ENCODE data around the gene POLR2E. TPM values are rescaled to one million over a fixed set of nuclear protein-coding genes. Genes with fewer than 3 reads are reported as not detected.

The POLR2E gene
- total and polyA plus RNA-seq, 10 of the 15 experiments (the other 5 are each of a cell fraction or from before 2014, with no cell fraction given) = 4.0 to 487 (median 200) TPM

- TF ChIP-seq RUNX3 (IDR thresholded peaks at IDR 0.05; ENCODE audit: low read length) (peak; percentile 71), GATAD2B (conservative IDR thresholded peaks at IDR 0.05; ENCODE audit: low read depth) (peak; percentile 95), YY1 (IDR thresholded peaks at IDR 0.05; ENCODE audit: low read depth, low read length) (no peak), SP1 (IDR thresholded peaks at IDR 0.05; ENCODE audit: low read depth, low read length) (peak; percentile 44), CTCF (IDR thresholded peaks at IDR 0.05 in 2 of 3, conservative IDR thresholded peaks at IDR 0.05 in 1 of 3; ENCODE audit: control insufficient read depth in 2 of 3, extremely low read depth in 1 of 3, insufficient read depth in 1 of 3, low read depth in 3 of 3, low read length in 3 of 3) (no peak), FOS (IDR thresholded peaks at IDR 0.05; ENCODE audit: borderline replicate concordance, extremely low read depth, insufficient read length) (no peak), RCOR1 (conservative IDR thresholded peaks at IDR 0.05; ENCODE audit: low read depth, low read length) (no peak), SMARCA5 (IDR thresholded peaks at IDR 0.05) (peak; percentile 77), IKZF1 (conservative IDR thresholded peaks at IDR 0.05) (peak; percentile 94), RELB (IDR thresholded peaks at IDR 0.05; ENCODE audit: low read depth) (peak; percentile 79), SUPT20H (IDR thresholded peaks at IDR 0.05; ENCODE audit: borderline replicate concordance, control insufficient read depth, low read depth, low read length) (no peak), CBX3 (IDR thresholded peaks at IDR 0.05; ENCODE audit: borderline replicate concordance, low read depth) (no peak), CBX5 (IDR thresholded peaks at IDR 0.05; ENCODE audit: low read depth) (no peak), WRNIP1 (IDR thresholded peaks at IDR 0.05; ENCODE audit: borderline replicate concordance, low read depth, low read length) (no peak), KDM1A (IDR thresholded peaks at IDR 0.05; ENCODE audit: borderline replicate concordance) (no peak), ZBTB33 (IDR thresholded peaks at IDR 0.05) (no peak), ZNF384 (IDR thresholded peaks at IDR 0.05; ENCODE audit: borderline replicate concordance, low read depth, low read length) (peak; percentile 95), ATF2 (IDR thresholded peaks at IDR 0.05; ENCODE audit: low read length) (no peak; the same call in 1 of the 2 replicates), RB1 (IDR thresholded peaks at IDR 0.05; ENCODE audit: borderline replicate concordance) (0 out of 2 replicates have a peak, but pooled peaks have one; percentile 23), SIN3A (IDR thresholded peaks at IDR 0.05; ENCODE audit: low read depth, low read length) (no peak), SKIL (IDR thresholded peaks at IDR 0.05; ENCODE audit: low read depth, poor library complexity, severe bottlenecking) (peak; percentile 84), ATF7 (IDR thresholded peaks at IDR 0.05; ENCODE audit: low read depth) (peak; percentile 79)
These were observed 7.4 kb upstream of the POLR2E start (continued) for GRCh38 chr19:1102407-1103131.

Data from GM12878 (cell line).